ENCODE measurements around the gene REV3L.

DNA sequence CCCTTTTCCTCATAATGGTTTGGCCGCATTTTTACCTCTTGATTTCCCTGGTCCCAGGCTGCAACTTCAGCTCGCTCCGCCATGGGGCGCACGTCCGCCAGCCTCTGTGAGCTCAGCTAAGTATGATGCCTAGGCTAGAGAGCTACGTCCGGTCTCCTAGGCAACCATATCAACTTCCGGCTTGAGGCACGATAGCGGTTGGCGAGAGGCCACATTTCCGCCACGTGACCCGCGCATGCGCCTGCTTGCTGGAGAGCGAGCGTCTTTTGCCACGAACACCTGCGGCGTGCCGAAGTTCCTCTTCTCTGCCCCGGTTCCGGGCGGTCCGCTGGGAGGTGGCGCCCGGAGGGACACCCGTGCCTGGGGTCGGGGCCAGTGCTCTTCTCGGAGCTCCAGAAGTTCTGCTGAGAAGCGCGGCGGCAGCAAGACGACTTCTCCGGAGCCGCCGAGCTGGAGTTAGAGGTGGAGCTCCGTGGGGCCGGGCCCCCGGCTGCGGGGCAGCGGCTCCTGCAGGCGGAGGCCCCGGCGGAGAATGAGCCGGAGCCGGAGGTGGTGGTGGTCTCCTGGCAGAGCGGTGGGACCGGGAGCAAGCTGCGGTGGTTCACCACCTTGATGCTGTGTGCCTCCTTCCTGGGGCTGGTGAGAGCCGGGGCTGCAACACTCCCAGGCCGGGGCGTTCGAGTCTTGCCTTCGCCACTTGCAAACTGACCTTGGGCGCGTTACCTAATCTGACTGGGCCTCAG is 223.8 kb downstream of the REV3L start:
- TF ChIP-seq, protein P1, sequence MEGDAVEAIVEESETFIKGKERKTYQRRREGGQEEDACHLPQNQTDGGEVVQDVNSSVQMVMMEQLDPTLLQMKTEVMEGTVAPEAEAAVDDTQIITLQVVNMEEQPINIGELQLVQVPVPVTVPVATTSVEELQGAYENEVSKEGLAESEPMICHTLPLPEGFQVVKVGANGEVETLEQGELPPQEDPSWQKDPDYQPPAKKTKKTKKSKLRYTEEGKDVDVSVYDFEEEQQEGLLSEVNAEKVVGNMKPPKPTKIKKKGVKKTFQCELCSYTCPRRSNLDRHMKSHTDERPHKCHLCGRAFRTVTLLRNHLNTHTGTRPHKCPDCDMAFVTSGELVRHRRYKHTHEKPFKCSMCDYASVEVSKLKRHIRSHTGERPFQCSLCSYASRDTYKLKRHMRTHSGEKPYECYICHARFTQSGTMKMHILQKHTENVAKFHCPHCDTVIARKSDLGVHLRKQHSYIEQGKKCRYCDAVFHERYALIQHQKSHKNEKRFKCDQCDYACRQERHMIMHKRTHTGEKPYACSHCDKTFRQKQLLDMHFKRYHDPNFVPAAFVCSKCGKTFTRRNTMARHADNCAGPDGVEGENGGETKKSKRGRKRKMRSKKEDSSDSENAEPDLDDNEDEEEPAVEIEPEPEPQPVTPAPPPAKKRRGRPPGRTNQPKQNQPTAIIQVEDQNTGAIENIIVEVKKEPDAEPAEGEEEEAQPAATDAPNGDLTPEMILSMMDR (IDR thresholded peaks at IDR 0.05 in 4 of 5, conservative IDR thresholded peaks at IDR 0.05 in 1 of 5): peak; percentile 94 to 97 (median 95)
- TF ChIP-seq POLR2A (IDR thresholded peaks at IDR 0.05): peak; percentile 69 to 72

Data from gastrocnemius medialis (tissue), 4 donors.